ENCODE measurements around the gene LTF. TPM values are rescaled to one million over a fixed set of nuclear protein-coding genes. Genes with fewer than 3 reads are reported as not detected.
"Not testable (repeated sequence)": the region's sequence is repeated elsewhere in the genome, so short reads cannot be mapped to it uniquely, and the experiment has no call there.

LTF gene
- total and polyA plus RNA-seq, 2 experiments from 2014 or later, result 0.73 to 1.3 TPM

- Histone ChIP-seq H3K9me2 (ENCODE audit: insufficient read depth) (peaks cover 4% of the 10 kb centered on the region), H2AFZ (no peak overlapping the region), H3K36me3 (ENCODE audit: insufficient read depth) (peaks cover 7% of the 10 kb centered on the region), H3F3A (replicated peaks; ENCODE audit: low read depth) (no peaks in the 10 kb centered on the region), H4K20me1 (replicated peaks; ENCODE audit: insufficient read depth) (no peaks in the 10 kb centered on the region), H3K27ac (ENCODE audit: low read depth) (no peak overlapping the region), H3K4me3 (no peak overlapping the region), H3K27me3 (ENCODE audit: insufficient read depth) (no peaks in the 10 kb centered on the region), H3K4me2 (no peak overlapping the region), H3K4me1 (ENCODE audit: insufficient read depth) (no peaks in the 10 kb centered on the region), H3K79me2 (replicated peaks; ENCODE audit: insufficient read depth) (no peaks in the 10 kb centered on the region)
- TF ChIP-seq ETS1 (IDR thresholded peaks at IDR 0.05), result no peak
- TF ChIP-seq ZNF462 (CRISPR knock-in tag; IDR thresholded peaks at IDR 0.05), result no peak
- TF ChIP-seq NANOG (IDR thresholded peaks at IDR 0.05; ENCODE audit: borderline replicate concordance), result no peak
- TF ChIP-seq POLR2AphosphoS5 (IDR thresholded peaks at IDR 0.05; ENCODE audit: low read depth), result no peak
- no peak for TF ChIP-seq CTCF (conservative IDR thresholded peaks at IDR 0.05; ENCODE audit: low read depth in 2 of 2)
- TF ChIP-seq STAT1 (IDR thresholded peaks at IDR 0.05; ENCODE audit: unreplicated experiment), result no peak
- no peak for TF ChIP-seq EZH2 (IDR thresholded peaks at IDR 0.05; ENCODE audit: low read depth, unreplicated experiment)
- TF ChIP-seq EZH2phosphoT487 (IDR thresholded peaks at IDR 0.05; ENCODE audit: unreplicated experiment), result no peak
- no peak for TF ChIP-seq CREB1 (CRISPR knock-in tag; IDR thresholded peaks at IDR 0.05; ENCODE audit: low read depth)
- no peak for TF ChIP-seq ZNF331 (CRISPR knock-in tag; IDR thresholded peaks at IDR 0.05; ENCODE audit: low read depth)
- no peak for TF ChIP-seq ZNF114 (CRISPR knock-in tag; IDR thresholded peaks at IDR 0.05)
- no peak overlapping the region for H3K27ac Mint-ChIP-seq
- peaks cover 17% of the 10 kb centered on the region for H3K9me3 Mint-ChIP-seq
- no peak overlapping the region for H3K4me3 Mint-ChIP-seq
- no peaks in the 10 kb centered on the region; the same call in 2 of the 3 replicates for H3K4me1 Mint-ChIP-seq
- ATAC-seq (no peak), DNase-seq (ENCODE audit: low spot score) (no peak)
- H3K36me3 Mint-ChIP-seq (ENCODE audit: low read depth), result peaks cover 7% of the 10 kb centered on the region; the same call in 2 of the 3 replicates
- no peaks in the 10 kb centered on the region for H3K27me3 Mint-ChIP-seq (ENCODE audit: insufficient read depth, low read depth, poor library complexity)
These were observed 30.9 kb downstream of the LTF start for GRCh38 chr3:46433841-46434240.

- not testable (repeated sequence) for DNase-seq (ENCODE audit: low spot score); H4K20me1 ChIP-seq (replicated peaks; ENCODE audit: insufficient read depth); H3K4me2 ChIP-seq; H3K4me3 Mint-ChIP-seq; H3K27ac Mint-ChIP-seq; H3K27ac ChIP-seq (ENCODE audit: low read depth); H3K79me2 ChIP-seq (replicated peaks; ENCODE audit: insufficient read depth); H3K27me3 ChIP-seq (ENCODE audit: insufficient read depth); H3K27me3 Mint-ChIP-seq (ENCODE audit: insufficient read depth, low read depth, poor library complexity); H3K4me1 ChIP-seq (ENCODE audit: insufficient read depth); H3K36me3 Mint-ChIP-seq (ENCODE audit: low read depth); ATAC-seq; H3K4me1 Mint-ChIP-seq; H3K9me2 ChIP-seq (ENCODE audit: insufficient read depth); H2AFZ ChIP-seq; H3K36me3 ChIP-seq (ENCODE audit: insufficient read depth); H3F3A ChIP-seq (replicated peaks; ENCODE audit: low read depth); H3K4me3 ChIP-seq
- peaks cover 17% of the 10 kb centered on the region for H3K9me3 Mint-ChIP-seq
These were observed 31.6 kb downstream of the LTF start for GRCh38 chr3:46433118-46433517.
